Activated CD8-positive, alpha-beta memory T cell treated with anti-CD3 and anti-CD28 coated beads for 48 hours (primary cell): ENCODE measurements around the gene HHIPL2.
"Not testable (repeated sequence)": the region's sequence is repeated elsewhere in the genome, so short reads cannot be mapped to it uniquely, and the experiment has no call there.

ENCODE experiments used
- DNase-seq, 3 experiments: peaks; one replicate each; pipeline ENCODE4 v3.0.0-alpha.2; 2020; ENCODE audit warnings: low read depth in 2 of 3, low spot score in 2 of 3

The HHIPL2 gene

GRCh38 chr1:222540598-222540995 is 7.3 kb downstream of the HHIPL2 start:
- DNase-seq, result no peak

DNA sequence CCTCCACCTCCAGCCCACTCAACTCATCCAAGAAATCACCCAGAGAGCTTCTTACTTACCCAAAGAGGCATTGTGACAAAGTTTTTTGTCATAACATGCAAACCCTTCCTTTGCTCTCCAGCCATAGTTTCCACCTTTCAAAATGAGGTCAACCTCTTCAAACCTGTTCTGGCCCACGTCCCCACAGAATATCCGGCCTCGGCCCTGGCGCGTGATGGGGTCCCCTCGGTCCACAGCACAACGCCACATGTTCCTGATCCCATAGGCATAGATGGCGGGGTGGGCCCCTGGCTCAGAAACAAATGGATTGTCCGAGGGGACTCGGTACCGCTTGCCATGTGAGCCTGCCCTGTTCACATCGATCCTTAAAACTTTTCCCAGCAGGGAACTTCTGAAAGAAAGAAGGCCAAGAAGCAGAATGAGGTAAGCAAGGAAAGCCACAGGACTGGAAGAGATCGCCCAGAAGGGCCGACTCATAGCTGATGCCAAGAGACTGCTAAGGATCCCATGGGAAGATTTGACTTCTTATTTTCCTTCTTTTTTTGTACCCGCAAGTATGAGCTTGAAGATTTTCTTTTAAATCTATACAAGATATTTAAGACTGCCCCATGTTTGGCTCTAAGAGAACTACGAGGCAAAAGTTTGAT is 7.8 kb downstream of the HHIPL2 start:
- no peak for DNase-seq

DNA sequence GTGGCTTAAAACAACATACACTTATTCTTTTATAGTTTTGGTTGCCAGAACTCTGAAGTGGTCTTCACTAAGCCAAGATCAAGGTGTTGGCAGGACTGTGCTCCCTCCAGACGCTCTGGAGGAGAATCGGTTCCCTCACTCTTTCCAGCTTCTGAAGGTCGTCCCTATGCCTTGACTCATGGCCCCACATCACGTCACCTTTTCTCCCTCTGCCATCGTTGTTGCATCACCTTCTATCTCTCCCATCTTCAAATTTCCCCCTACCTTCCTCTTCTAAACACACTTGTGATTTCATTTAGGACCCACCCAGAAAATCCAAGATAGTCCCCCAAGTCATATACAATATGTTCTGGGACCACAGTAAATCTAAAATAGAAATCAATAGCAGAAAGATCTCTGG is 12.4 kb downstream of the HHIPL2 start:
- DNase-seq, result no peak

GRCh38 chr1:222530852-222531251 is 17.1 kb downstream of the HHIPL2 start:
- no peak for DNase-seq

DNA sequence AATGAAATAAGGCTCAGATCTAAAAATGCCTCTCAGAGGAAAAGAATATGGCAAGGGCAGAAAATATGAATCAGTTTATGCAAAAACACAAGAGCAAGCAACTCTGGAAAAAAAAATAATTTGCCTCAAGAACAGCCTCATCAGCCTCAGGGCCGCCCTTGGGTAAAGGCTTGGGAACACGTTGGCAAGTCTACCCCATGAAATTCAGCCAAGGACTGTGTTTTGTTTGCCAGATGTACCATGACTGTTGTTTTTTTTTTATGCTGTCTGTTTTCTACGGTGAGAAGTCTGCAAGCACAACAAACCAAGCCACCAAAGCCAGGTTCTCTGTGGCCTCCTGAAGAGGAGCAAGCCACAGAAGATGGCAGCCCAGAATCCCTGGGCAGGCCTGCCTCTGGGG is 18.0 kb downstream of the HHIPL2 start:
- DNase-seq, result no peak

DNA sequence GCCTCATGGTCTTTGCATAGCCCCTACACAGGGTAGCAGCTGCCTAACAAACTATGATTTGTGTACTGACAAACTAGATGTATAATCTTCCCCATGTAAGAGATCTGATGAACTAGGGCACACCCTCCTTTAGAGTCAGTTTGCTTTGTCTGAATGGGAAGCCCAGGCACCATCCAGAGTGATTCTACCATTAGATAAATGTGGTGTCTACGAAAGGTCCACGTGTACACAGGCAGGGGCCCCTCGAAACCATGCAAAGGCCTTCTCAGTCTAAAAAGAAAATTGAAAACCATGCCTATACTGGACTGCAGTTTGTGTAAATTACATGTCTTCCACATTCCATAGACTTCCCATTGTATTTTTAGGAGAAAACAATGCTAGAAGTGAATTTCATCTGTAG is 18.7 kb downstream of the HHIPL2 start:
- no peak for DNase-seq

DNA sequence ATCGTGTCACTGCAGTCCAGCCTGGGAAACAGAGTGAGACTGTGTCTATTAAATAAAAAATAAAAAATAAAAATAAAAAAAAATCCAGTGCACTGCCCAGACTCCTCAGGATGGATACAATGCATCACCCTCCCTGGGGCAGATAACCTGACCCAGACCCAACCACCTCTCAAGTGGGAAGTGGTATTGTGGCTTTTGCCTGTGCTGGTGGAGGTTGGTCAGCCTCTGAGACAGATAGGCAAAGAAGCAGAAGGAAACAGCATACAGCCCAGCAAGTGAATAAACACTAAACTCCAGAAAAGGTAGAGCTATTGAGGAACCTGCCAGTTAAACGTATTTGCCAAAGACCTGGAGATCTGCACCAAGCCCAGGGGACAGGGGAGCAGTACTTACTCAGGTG is 22.0 kb downstream of the HHIPL2 start:
- DNase-seq, result no peak

GRCh38 chr1:222523852-222524251 is 24.1 kb downstream of the HHIPL2 start:
- DNase-seq, result no peak

DNA sequence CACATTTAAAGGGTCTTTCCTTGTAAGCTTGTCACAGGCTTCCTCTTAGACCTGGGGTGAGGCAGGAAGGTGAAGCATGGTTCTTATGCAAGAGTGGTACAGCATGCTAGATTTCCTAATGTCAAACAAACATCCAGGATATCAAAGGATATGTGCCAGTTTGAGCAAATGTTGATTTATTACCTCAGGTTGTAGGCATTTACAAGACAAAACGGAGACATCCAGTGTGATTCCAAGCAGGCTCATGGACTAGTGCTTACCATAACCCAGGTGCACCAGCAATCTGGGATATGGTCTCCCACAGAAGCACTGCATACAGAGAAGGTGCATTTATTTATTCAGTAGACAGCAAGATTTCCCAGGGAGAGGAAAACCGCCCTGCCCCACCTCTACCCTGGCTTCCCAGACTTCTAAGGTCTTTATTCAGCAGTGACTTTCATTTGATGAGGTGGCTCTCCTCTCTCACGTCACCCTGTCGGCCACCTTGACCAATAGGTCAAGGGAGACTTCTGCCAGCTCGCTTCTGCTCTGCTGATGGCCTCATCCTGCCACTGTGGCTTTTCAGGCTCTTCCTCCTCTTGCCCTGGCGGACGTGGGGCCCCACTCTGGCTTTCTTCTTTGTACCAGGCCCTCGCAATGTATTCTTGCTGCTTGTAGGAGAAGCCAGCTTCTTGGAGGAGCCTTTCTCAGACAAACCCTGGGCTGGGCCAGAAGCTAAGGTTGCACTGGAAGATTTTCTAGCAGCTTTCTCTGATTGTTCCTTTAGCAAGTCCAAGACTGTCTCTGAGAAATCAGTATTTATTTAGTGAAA is 25.6 kb downstream of the HHIPL2 start:
- DNase-seq, result no peak

DNA sequence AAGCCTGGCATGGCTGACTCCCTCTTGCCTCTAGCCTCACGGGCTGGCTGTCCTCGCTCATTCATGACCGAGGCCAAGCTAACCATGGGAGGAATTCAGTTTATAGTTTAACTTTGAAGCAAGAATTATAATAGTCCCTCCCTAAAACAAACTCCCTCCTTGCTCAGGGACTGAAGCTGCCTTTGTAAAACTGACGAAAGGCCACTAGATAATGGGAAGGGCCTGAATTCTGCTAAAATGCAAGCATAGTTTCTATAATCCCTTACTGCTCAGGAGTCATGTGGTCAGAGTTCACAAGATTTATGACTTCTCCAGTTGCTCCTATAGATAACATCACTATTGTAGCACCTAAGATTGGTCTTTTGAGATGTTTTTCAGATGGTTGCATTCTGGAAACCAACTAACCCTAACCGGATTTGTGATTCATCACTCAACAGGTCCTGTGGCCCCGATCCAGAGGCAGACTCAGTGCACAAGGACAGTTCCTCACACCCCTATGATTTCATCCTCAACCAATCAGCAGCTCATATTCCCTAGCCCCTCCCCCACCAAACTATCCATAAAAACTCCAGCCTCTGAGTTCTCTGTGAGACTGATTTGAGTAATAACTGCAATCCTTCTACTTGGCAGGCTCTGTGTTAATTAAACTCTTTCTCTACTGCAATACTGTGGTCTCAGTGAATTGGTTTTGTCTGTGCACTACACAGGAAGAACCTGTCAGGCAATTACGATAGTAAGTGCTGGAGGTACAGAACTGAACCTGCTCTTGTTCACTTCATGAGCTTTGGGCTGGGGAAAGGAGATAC is 26.4 kb downstream of the HHIPL2 start:
- DNase-seq, result no peak

- DNase-seq, result not testable (repeated sequence)
Observed at GRCh38 chr1:222489496-222489895, 58.4 kb downstream of the HHIPL2 start.

DNA sequence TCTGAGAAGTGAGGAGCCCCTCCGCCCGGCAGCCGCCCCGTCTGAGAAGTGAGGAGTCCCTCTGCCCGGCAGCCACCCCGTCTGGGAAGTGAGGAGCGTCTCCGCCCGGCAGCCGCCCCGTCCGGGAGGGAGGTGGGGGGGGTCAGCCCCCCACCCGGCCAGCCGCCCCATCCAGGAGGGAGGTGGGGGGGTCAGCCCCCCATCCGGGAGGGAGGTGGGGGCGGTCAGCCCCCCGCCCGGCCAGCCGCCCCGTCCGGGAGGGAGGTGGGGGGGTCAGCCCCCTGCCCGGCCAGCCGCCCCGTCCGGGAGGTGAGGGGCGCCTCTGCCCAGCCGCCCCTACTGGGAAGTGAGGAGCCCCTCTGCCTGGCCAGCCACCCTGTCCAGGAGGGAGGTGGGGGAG is 60.1 kb downstream of the HHIPL2 start:
- not testable (repeated sequence) for DNase-seq

DNA sequence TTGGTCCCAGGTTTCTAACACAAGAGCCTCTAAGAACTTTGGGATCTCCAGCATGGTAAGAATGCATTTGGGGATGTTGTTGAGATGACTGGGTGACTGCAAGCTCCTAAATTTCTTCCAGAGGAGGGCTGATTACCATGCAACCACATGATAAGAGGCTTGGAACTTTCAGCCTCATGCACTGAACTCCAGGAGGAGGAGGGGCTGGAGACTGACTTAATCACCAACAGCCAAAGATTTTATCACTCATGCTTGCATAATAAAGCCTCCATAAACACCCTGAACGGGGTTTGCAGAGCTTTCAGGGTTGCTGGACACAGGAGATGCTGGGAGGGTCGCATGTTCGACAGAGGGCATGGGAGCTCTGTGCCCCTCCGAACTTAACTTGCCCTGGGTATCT is 63.9 kb downstream of the HHIPL2 start:
- not testable (repeated sequence) for DNase-seq

DNA sequence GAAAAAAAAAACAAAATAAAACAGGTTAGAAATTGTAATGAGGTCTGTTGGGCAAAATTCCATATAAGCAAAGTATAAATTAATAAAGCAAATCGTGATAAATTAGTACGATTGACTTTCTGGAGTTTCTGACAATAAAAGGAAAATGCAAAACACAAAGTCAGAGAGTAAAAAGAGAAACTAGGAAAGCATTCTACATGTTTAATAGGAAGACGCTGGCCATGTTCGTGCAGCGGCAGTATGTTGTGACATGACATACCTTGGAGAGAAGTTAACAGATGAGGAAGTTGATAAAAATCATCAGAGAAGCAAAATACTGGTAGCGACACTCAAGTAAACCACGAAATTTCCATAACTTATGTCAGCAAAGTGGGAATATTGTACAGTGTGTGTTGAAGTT is 68.3 kb downstream of the HHIPL2 start:
- DNase-seq, result not testable (repeated sequence)

DNA sequence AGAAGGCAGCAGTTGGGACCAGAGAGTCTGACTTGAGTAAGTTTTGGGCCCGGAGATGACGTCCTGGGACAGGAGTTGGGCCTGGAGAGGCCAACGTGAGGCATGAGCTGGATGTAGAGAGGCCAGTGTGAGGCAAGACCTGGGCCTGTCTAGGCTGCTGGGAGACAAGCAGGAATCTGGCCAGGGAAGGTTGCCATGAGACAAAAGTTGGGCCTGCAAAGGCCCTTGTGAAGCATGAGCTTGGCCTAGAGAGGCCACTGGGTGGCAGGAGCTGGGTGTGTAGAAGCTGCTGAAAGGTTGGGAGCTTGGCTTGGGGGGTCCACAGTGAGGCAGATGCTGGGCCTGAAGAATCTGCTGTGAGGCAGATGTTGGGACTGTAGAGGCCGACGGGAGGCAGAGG is 71.5 kb downstream of the HHIPL2 start:
- not testable (repeated sequence) for DNase-seq

- DNase-seq, result not testable (repeated sequence)
Observed at GRCh38 chr1:222473717-222474116, 74.2 kb downstream of the HHIPL2 start.

- not testable (repeated sequence) for DNase-seq
Observed at GRCh38 chr1:222472776-222473540, 74.9 kb downstream of the HHIPL2 start.
